AG10803 (cell line): ENCODE results near the gene ADAMTS6.

Experiments
- DNase-seq: peaks from one replicate; pipeline ENCODE4 v3.0.0; 2010; ENCODE audit warnings: low read depth
- H3K4me3 ChIP-seq: 2 replicates; pipeline ENCODE4 v1.5.1; 2011; ENCODE audit warnings: mild to moderate bottlenecking, low read length, control low read depth
- CTCF ChIP-seq: conservative IDR thresholded peaks from 2 replicates; pipeline ENCODE4 v1.5.1; 2011; ENCODE audit warnings: mild to moderate bottlenecking, low read length, control low read depth, inconsistent platforms

The ADAMTS6 gene

GRCh38 chr5:65152131-65152530, 329.6 kb downstream of the ADAMTS6 start:
- TF ChIP-seq CTCF: no peak
- no peak overlapping the region for H3K4me3 ChIP-seq
- DNase-seq: peak; percentile 85

- H3K4me3 ChIP-seq: no peak overlapping the region
- TF ChIP-seq CTCF: no peak; the same call in 1 of the 2 replicates
- peak; percentile 88 for DNase-seq
Measured at GRCh38 chr5:65151614-65152013, 330.1 kb downstream of the ADAMTS6 start.

- no peak overlapping the region for H3K4me3 ChIP-seq
- DNase-seq: no peak
- TF ChIP-seq CTCF: no peak
Measured at GRCh38 chr5:65150599-65151304, 331.0 kb downstream of the ADAMTS6 start.

- H3K4me3 ChIP-seq: no peak overlapping the region
- no peak for TF ChIP-seq CTCF
- no peak for DNase-seq
Measured at GRCh38 chr5:65149827-65150226, 331.9 kb downstream of the ADAMTS6 start.

GRCh38 chr5:65144136-65144871, 337.4 kb downstream of the ADAMTS6 start:
- H3K4me3 ChIP-seq: no peak overlapping the region
- no peak for TF ChIP-seq CTCF

GRCh38 chr5:65142511-65143011, 339.2 kb downstream of the ADAMTS6 start:
- DNase-seq: peak; percentile 86
- no peak for TF ChIP-seq CTCF
- H3K4me3 ChIP-seq: peak overlapping the region; percentile 21

More at GRCh38 chr5:65144136-65144871, 337.4 kb downstream of the ADAMTS6 start:
- DNase-seq: no peak
